ENCODE measurements around the gene FHIT.

FHIT gene

DNA sequence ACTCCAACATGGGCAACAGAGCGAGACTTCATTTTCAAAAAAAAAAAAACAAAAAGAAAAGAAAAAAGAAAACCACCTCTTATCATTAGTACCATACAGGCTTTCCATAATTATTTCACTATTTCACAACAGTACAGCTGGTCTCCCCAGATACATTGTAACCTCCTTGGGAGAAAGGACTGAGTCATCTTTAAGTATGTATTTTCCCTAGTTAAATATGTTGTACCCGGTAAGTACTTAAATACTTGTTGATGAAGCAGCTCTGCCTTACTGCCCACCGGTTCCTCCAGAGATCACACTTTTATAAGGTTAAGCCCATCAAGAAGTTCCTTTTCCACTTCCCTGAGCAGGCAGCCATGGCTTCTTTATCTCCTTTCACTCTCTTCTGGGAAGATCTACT is 1412.0 kb downstream of the FHIT start:
- peaks cover 24% of the 10 kb centered on the region for H4K20me1 ChIP-seq (ENCODE audit: insufficient read depth, low read length)
- H3K4me3 ChIP-seq (ENCODE audit: low read length), result peak overlapping the region; percentile 35
- no peaks in the 10 kb centered on the region for H3K9me3 ChIP-seq (ENCODE audit: insufficient read depth, low read length)
- TF ChIP-seq, protein P1, sequence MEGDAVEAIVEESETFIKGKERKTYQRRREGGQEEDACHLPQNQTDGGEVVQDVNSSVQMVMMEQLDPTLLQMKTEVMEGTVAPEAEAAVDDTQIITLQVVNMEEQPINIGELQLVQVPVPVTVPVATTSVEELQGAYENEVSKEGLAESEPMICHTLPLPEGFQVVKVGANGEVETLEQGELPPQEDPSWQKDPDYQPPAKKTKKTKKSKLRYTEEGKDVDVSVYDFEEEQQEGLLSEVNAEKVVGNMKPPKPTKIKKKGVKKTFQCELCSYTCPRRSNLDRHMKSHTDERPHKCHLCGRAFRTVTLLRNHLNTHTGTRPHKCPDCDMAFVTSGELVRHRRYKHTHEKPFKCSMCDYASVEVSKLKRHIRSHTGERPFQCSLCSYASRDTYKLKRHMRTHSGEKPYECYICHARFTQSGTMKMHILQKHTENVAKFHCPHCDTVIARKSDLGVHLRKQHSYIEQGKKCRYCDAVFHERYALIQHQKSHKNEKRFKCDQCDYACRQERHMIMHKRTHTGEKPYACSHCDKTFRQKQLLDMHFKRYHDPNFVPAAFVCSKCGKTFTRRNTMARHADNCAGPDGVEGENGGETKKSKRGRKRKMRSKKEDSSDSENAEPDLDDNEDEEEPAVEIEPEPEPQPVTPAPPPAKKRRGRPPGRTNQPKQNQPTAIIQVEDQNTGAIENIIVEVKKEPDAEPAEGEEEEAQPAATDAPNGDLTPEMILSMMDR (IDR thresholded peaks at IDR 0.05; ENCODE audit: low read depth, low read length), result no peak
- TF ChIP-seq EZH2phosphoT487 (IDR thresholded peaks at IDR 0.05; ENCODE audit: low read depth), result no peak
- H2AFZ ChIP-seq (ENCODE audit: low read depth, low read length), result no peak overlapping the region
- peak overlapping the region; percentile 8; the same call in 1 of the 2 replicates for H3K9ac ChIP-seq (ENCODE audit: low read length)
- H3K36me3 ChIP-seq (replicated peaks; ENCODE audit: low read depth, low read length), result no peaks in the 10 kb centered on the region
- H3K79me2 ChIP-seq (ENCODE audit: low read length), result no peaks in the 10 kb centered on the region
- H3K4me1 ChIP-seq (ENCODE audit: low read length), result peaks cover 30% of the 10 kb centered on the region
- H3K4me2 ChIP-seq (ENCODE audit: low read length), result peak overlapping the region; percentile 73
- peaks cover 76% of the 10 kb centered on the region for H3K27me3 ChIP-seq (ENCODE audit: low read depth, low read length)
- H3K27ac ChIP-seq (ENCODE audit: low read length), result peak overlapping the region; percentile 68

DNA sequence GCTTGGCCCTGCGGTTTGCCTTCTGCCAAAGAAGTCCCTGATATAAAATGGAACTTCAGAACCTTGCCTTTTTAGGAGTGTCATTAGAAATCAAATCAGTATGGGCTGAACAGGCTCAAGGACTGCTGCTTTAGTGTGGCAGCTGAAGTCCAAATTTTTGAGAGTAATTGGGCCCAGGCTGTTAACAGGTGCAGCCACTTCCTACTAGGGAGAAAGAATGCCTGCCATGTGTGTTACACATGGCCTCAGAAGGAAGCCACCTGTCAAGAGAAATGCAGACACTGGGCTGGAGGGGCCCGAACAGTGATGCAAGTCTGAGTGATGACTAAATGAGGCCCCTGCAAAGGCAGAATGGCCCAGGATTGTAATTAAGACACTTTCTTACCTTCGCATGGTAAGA is 1414.7 kb downstream of the FHIT start:
- TF ChIP-seq EZH2phosphoT487 (IDR thresholded peaks at IDR 0.05; ENCODE audit: low read depth), result no peak
- TF ChIP-seq, protein P1 (IDR thresholded peaks at IDR 0.05; ENCODE audit: low read depth, low read length), result no peak

GRCh38 chr3:59832702-59833101 is 1418.5 kb downstream of the FHIT start:
- TF ChIP-seq EZH2phosphoT487 (IDR thresholded peaks at IDR 0.05; ENCODE audit: low read depth), result no peak
- TF ChIP-seq, protein P1 (IDR thresholded peaks at IDR 0.05; ENCODE audit: low read depth, low read length), result no peak
- no peaks in the 10 kb centered on the region for H3K36me3 ChIP-seq (replicated peaks; ENCODE audit: low read depth, low read length)
- H3K9me3 ChIP-seq (ENCODE audit: insufficient read depth, low read length), result no peaks in the 10 kb centered on the region
- no peak overlapping the region for H3K4me3 ChIP-seq (ENCODE audit: low read length)
- no peaks in the 10 kb centered on the region for H4K20me1 ChIP-seq (ENCODE audit: insufficient read depth, low read length)
- H3K4me1 ChIP-seq (ENCODE audit: low read length), result no peaks in the 10 kb centered on the region
- no peak overlapping the region for H3K9ac ChIP-seq (ENCODE audit: low read length)
- H3K27ac ChIP-seq (ENCODE audit: low read length), result no peak overlapping the region
- H3K4me2 ChIP-seq (ENCODE audit: low read length), result no peak overlapping the region
- H3K27me3 ChIP-seq (ENCODE audit: low read depth, low read length), result peaks cover 50% of the 10 kb centered on the region
- H2AFZ ChIP-seq (ENCODE audit: low read depth, low read length), result no peak overlapping the region
- no peaks in the 10 kb centered on the region for H3K79me2 ChIP-seq (ENCODE audit: low read length)

More for the DNA sequence above, 1414.7 kb downstream of the FHIT start:
- Histone ChIP-seq H4K20me1 (ENCODE audit: insufficient read depth, low read length) (peaks cover 24% of the 10 kb centered on the region), H3K4me3 (ENCODE audit: low read length) (no peak overlapping the region), H3K36me3 (replicated peaks; ENCODE audit: low read depth, low read length) (no peaks in the 10 kb centered on the region), H3K9me3 (ENCODE audit: insufficient read depth, low read length) (no peaks in the 10 kb centered on the region), H3K4me2 (ENCODE audit: low read length) (no peak overlapping the region), H2AFZ (ENCODE audit: low read depth, low read length) (no peak overlapping the region), H3K27ac (ENCODE audit: low read length) (no peak overlapping the region), H3K79me2 (ENCODE audit: low read length) (no peaks in the 10 kb centered on the region), H3K9ac (ENCODE audit: low read length) (no peak overlapping the region), H3K4me1 (ENCODE audit: low read length) (peaks cover 30% of the 10 kb centered on the region), H3K27me3 (ENCODE audit: low read depth, low read length) (peaks cover 70% of the 10 kb centered on the region)

- H3K4me3 ChIP-seq (ENCODE audit: low read length), result no peak overlapping the region
- H3K4me1 ChIP-seq (ENCODE audit: low read length), result no peaks in the 10 kb centered on the region
- no peak overlapping the region for H2AFZ ChIP-seq (ENCODE audit: low read depth, low read length)
- H3K27ac ChIP-seq (ENCODE audit: low read length), result no peak overlapping the region
- H3K79me2 ChIP-seq (ENCODE audit: low read length), result no peaks in the 10 kb centered on the region
- no peaks in the 10 kb centered on the region for H3K36me3 ChIP-seq (replicated peaks; ENCODE audit: low read depth, low read length)
- TF ChIP-seq, protein P1 (IDR thresholded peaks at IDR 0.05; ENCODE audit: low read depth, low read length), result no peak
- no peak for TF ChIP-seq EZH2phosphoT487 (IDR thresholded peaks at IDR 0.05; ENCODE audit: low read depth)
- H3K9ac ChIP-seq (ENCODE audit: low read length), result no peak overlapping the region
- peaks cover 46% of the 10 kb centered on the region for H3K27me3 ChIP-seq (ENCODE audit: low read depth, low read length)
- no peaks in the 10 kb centered on the region for H4K20me1 ChIP-seq (ENCODE audit: insufficient read depth, low read length)
- H3K9me3 ChIP-seq (ENCODE audit: insufficient read depth, low read length), result no peaks in the 10 kb centered on the region
- H3K4me2 ChIP-seq (ENCODE audit: low read length), result no peak overlapping the region
Observed at GRCh38 chr3:59832241-59832640, 1419.0 kb downstream of the FHIT start.
